ENCODE data around the gene TEX2. TPM values are rescaled to one million over a fixed set of nuclear protein-coding genes. Genes with fewer than 3 reads are reported as not detected.
"Not testable (repeated sequence)": the region's sequence is repeated elsewhere in the genome, so short reads cannot be mapped to it uniquely, and the experiment has no call there.

The TEX2 gene
- total RNA-seq, 1 donor from 2014 or later: 11.6 TPM

DNA sequence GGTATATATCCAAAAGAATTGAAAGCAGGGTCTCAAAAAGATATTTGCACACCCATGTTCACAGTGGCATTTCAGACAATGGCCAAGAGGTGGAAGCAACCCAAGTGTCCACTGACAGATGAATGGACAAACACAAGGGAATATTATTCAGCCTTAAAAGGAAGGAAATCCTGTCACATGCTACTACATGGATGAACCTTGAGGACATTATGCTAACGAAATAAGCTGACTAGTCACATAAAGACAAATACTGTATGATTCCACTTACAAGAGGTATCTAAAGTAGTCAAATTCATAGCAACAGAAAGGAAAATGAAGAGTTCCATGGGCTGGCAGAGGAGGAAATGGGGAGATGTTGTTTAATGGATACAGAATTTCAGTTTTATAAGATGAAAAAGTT, 41.4 kb downstream of the TEX2 start:
- no peak overlapping the region for H3K4me3 ChIP-seq (ENCODE audit: low read depth, low read length)
- TF ChIP-seq, protein P1, sequence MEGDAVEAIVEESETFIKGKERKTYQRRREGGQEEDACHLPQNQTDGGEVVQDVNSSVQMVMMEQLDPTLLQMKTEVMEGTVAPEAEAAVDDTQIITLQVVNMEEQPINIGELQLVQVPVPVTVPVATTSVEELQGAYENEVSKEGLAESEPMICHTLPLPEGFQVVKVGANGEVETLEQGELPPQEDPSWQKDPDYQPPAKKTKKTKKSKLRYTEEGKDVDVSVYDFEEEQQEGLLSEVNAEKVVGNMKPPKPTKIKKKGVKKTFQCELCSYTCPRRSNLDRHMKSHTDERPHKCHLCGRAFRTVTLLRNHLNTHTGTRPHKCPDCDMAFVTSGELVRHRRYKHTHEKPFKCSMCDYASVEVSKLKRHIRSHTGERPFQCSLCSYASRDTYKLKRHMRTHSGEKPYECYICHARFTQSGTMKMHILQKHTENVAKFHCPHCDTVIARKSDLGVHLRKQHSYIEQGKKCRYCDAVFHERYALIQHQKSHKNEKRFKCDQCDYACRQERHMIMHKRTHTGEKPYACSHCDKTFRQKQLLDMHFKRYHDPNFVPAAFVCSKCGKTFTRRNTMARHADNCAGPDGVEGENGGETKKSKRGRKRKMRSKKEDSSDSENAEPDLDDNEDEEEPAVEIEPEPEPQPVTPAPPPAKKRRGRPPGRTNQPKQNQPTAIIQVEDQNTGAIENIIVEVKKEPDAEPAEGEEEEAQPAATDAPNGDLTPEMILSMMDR (conservative IDR thresholded peaks at IDR 0.05; ENCODE audit: low read depth, low read length): no peak
- no peak for DNase-seq (ENCODE audit: low read depth)

DNA sequence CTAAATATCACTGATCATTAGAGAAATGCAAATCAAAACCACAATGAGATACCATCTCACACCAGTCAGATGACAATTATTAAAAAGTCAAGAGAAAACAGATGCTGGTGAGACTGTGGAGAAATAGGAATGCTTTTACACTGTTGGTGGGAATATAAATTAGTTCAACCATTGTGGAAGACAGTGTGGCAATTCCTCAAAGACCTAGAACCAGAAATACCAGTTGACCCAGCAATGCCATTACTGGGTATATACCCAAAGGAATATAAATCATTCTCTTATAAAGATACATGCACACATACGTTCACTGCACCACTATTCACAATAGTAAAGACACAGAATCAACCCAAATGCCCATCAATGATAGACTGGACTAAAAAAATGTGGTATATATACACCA, 42.5 kb downstream of the TEX2 start:
- DNase-seq (ENCODE audit: low read depth); H3K4me3 ChIP-seq (ENCODE audit: low read depth, low read length): not testable (repeated sequence)

DNA sequence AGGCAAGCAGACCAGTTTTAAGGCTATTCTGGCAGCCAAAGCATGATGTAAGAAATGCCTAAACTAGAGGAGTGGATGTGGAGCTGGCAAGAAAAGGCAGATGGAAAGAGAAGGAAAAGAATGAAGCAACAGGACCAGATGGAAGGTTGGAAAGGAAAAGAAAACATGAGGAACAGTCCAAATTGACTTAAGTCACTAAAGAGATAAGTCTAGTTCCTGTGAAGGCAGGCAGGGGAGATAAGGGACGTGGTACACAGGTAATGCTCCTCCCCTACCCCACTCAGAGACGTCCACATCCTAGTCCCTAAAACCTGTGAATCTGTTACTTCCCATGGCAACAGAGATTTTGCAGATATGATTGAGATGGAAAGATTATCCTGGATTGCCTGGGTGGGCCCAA, 43.5 kb downstream of the TEX2 start:
- TF ChIP-seq, protein P1 (conservative IDR thresholded peaks at IDR 0.05; ENCODE audit: low read depth, low read length): no peak
- no peak for DNase-seq (ENCODE audit: low read depth)
- H3K4me3 ChIP-seq (ENCODE audit: low read depth, low read length): no peak overlapping the region

DNA sequence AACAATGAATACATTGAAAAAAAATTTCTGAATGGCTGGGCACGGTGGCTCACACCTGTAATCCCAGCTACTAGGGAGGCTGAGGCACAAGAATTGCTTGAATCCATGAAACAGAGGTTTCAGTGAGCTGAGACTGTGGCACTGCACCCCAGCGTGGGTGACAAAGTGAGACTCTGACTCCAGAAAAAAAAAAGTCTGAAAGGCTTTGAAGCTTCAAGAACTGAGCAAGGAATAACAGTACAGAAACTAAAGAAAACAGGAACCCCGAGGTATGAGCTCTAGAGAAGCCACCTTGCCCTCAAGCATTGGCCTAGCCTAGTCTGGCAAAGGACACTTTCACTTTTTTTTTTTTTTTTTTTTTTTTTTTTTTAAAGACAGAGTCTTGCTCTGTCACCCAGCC, 45.0 kb downstream of the TEX2 start:
- DNase-seq (ENCODE audit: low read depth): no peak
- no peak overlapping the region for H3K4me3 ChIP-seq (ENCODE audit: low read depth, low read length)
- TF ChIP-seq, protein P1 (conservative IDR thresholded peaks at IDR 0.05; ENCODE audit: low read depth, low read length): no peak

DNA sequence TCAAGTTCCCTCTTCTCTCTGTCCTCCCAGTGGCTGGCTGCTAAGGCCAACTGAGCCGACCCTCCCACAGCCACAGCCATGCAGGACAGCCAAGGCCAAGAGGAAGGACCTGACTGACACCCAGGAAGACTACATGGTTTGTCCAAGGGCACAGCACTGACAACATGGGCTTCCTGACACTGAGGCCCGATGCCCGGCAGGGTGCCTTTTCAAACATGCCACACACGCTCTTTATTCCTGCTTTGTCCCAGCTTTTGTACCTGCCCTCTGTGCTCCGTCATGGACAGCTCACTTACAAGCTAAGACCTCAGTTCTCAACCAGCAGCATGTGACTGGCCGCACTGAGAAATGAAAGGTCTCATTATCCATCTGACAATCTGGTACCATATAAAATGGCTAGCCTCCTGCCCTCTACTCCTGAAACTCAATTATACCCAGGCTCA, 45.8 kb downstream of the TEX2 start:
- H3K4me3 ChIP-seq (ENCODE audit: low read depth, low read length): no peak overlapping the region
- TF ChIP-seq, protein P1 (conservative IDR thresholded peaks at IDR 0.05; ENCODE audit: low read depth, low read length): no peak
- no peak for DNase-seq (ENCODE audit: low read depth)

DNA sequence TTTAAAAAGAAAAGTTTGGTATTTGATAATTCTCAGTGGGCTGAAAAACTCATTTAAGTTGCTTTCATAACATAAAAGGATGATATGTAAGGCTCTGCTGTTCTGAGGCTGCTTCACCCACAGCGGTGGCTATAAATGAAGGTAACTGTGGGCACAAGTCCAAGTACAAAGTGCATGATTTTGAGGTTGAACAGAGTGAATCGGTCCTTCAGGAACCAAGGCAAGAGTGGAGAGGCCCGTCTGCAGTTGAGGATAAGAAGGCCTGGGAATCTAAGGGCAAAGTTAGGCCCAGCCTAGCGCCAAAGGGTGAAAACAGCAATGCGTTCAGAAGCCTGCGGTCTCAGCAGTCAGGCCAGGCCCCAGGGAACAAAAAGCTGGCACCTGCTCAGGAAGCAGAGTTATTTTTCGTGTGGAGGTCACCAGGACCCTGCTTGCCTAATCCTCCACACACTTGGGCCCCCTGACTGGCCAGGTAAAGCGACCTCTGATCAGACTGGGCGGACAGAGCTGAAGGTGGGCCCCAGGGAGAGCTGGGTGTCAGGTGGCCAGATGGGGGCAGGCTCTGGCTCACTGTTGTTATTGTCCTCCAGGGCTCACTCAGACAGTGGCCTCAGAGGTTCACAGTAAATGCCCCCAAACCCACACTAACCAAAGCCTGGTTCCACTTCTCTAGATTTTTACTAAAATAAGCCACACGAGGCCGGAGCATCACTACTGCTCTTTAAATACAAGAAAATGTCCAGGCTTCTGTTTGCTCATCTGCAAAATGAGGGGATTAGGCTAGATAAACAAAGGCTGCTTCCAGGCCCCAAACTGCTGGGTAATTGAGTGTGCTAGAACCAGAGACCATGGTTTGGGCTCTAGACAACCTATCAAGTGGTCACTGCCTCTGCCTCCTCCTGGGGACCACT, 46.5 kb downstream of the TEX2 start:
- TF ChIP-seq, protein P1 (conservative IDR thresholded peaks at IDR 0.05; ENCODE audit: low read depth, low read length): peak; percentile 37
- DNase-seq (ENCODE audit: low read depth): no peak
- H3K4me3 ChIP-seq (ENCODE audit: low read depth, low read length): no peak overlapping the region

DNA sequence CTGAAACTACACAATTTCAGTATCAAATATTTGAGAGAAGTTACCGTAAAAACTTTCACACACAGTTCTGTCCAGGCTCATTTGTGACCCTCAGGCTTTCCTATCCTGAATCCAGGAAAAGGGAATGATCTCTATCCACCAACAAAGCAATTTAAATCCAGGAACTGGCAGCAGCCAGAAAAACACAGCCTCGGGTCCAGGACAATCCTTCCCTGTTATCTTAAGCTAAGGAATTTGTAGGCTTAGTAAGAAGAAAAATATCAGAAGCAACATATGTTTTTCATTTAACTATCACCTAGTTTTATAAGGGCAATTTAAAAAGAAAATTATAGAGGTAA, 47.1 kb downstream of the TEX2 start:
- no peak overlapping the region for H3K4me3 ChIP-seq (ENCODE audit: low read depth, low read length)
- TF ChIP-seq, protein P1 (conservative IDR thresholded peaks at IDR 0.05; ENCODE audit: low read depth, low read length): no peak
- no peak for DNase-seq (ENCODE audit: low read depth)
